ENCODE results near the gene U2AF2. TPM values are rescaled to one million over a fixed set of nuclear protein-coding genes. Genes with fewer than 3 reads are reported as not detected.

U2AF2 gene
- total RNA-seq, 4 donors from 2014 or later: 80.4 to 122 (median 104) TPM

DNA sequence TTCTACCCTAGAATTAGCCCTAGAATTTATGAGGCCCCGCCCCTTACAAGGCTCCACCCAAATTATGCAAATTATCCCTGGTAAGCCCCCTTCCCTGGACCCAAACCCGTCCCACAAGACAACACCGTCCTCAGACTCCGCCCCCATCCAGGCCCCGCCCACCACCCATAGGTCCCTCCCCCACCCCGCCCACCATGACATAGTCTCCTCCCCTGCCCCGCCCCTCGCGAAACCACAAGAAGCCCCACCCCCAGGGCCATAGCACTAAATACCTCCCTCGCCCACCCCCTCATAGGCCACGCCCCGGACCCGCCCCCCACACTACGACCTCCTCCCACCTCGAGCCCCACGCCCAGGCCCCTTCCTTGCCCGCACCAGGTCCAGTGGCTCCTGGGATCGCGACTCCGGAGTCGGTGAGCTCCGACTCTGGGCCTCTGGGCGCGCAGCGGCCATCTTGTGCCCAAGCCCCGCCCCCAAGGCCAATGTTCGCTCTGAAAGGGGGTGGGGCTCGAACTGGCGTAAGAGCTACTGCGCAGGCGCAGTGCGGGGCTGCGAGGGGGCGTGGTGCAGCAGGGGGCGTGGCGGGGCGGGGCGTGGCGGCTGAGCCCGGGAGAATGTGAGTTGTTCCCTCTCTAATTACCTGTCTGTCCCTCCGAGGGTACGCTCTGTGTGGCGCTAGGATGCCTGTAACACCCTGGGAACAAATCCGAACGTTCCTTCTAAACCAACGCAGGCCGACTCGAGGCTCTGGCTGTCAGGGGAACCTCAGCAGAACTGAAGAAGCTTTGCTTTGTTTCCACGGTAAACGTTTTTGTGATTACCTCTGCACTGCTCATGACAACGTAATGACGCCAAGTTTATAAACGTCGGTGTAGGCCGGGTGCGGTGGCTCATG, 30.5 kb upstream of the U2AF2 start, which contains the start of gene ZNF784:
TSS of gene ZNF784 (minus strand) at position 458 of the 895 bp plus-strand sequence. CDS start at position 453, 5 bp downstream.
- no peak for TF ChIP-seq POLR2A (IDR thresholded peaks at IDR 0.05; ENCODE audit: low read depth)
- TF ChIP-seq POLR2AphosphoS5 (IDR thresholded peaks at IDR 0.05): peak; percentile 80 to 82
- TF ChIP-seq EP300 (IDR thresholded peaks at IDR 0.05): no peak
- TF ChIP-seq, protein P1, sequence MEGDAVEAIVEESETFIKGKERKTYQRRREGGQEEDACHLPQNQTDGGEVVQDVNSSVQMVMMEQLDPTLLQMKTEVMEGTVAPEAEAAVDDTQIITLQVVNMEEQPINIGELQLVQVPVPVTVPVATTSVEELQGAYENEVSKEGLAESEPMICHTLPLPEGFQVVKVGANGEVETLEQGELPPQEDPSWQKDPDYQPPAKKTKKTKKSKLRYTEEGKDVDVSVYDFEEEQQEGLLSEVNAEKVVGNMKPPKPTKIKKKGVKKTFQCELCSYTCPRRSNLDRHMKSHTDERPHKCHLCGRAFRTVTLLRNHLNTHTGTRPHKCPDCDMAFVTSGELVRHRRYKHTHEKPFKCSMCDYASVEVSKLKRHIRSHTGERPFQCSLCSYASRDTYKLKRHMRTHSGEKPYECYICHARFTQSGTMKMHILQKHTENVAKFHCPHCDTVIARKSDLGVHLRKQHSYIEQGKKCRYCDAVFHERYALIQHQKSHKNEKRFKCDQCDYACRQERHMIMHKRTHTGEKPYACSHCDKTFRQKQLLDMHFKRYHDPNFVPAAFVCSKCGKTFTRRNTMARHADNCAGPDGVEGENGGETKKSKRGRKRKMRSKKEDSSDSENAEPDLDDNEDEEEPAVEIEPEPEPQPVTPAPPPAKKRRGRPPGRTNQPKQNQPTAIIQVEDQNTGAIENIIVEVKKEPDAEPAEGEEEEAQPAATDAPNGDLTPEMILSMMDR (IDR thresholded peaks at IDR 0.05): peak in 1 of 3 experiments; percentile 6
- WGBS: under 1% methylated on average over 18 of the region's 56 CpGs

DNA sequence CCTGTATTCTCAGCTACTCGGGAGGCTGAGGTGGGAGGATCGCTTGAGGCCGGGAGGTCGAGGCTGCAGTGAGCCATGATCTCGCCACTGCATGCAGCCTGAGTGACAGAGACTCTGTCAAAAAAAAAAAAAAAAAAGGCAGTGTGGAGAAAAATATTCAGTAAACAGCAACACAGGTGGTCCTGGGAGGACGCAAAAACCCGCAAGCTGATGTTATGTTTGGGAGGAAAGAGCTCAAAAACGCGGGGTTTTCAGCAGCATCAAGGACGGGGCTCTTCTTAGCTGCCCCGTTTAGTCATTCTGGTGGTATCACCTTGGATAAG, 29.9 kb upstream of the U2AF2 start:
- peak overlapping the region; percentile 90 to 96 (median 94) for H3K27ac ChIP-seq (replicated peaks in 1 of 4)
- H3K36me3 ChIP-seq: peaks cover 6 to 24% (median 15%) of the 10 kb centered on the region in 4 donors
- H3K4me3 ChIP-seq: peak overlapping the region; percentile 59 to 77 (median 68)
- no peak for TF ChIP-seq POLR2A (IDR thresholded peaks at IDR 0.05; ENCODE audit: low read depth)
- TF ChIP-seq POLR2AphosphoS5 (IDR thresholded peaks at IDR 0.05): no peak
- no peak for TF ChIP-seq EP300 (IDR thresholded peaks at IDR 0.05)
- TF ChIP-seq, protein P1 (IDR thresholded peaks at IDR 0.05): no peak
- DNase-seq (ENCODE audit: extremely low spot score): no peak
- H3K9me3 ChIP-seq: no peaks in the 10 kb centered on the region
- H3K27me3 ChIP-seq: no peaks in the 10 kb centered on the region
- intact Hi-C loops (cut with DNase I): no loop called here
- WGBS: 46% methylated on average over 11 of the region's 11 CpGs
- peaks cover 5 to 28% (median 19%) of the 10 kb centered on the region in 4 donors for H3K4me1 ChIP-seq

More for the DNA sequence above, 30.5 kb upstream of the U2AF2 start, which contains the start of gene ZNF784:
- intact Hi-C loops (cut with DNase I): no loop called here
- H3K9me3 ChIP-seq: no peaks in the 10 kb centered on the region
- no peaks in the 10 kb centered on the region for H3K27me3 ChIP-seq
- peaks cover 6 to 24% (median 15%) of the 10 kb centered on the region in 4 donors for H3K36me3 ChIP-seq
- peak within 1 kb of the TSS; percentile 90 to 96 (median 94) for H3K27ac ChIP-seq (replicated peaks in 1 of 4)
- DNase-seq (ENCODE audit: extremely low spot score): peak; percentile 98
- H3K4me3 ChIP-seq: peak within 1 kb of the TSS; percentile 59 to 77 (median 68)
- H3K4me1 ChIP-seq: peaks cover 5 to 34% (median 24%) of the 10 kb centered on the region in 4 donors

DNA sequence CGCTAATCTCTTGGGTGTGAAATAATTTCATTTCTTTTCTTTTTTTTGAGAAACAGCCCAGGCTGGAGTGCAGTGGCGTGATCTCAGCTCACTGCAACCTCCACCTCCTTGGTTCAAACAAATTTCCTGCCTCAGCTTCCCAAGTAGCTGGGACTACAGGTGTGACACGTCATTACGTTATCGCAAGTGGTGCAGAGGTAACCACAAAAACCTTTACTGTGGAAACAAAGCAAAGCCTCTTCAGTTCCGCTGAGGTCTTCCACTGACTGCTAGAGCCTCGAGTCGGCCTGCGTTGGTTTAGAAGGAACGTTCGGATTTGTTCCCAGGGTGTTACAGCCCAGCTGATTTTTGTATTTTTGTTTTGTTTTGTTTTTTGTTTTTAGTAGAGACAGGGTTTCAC, 28.5 kb upstream of the U2AF2 start:
- Histone ChIP-seq H3K36me3 (peaks cover 6 to 12% (median 11%) of the 10 kb centered on the region in 4 donors), H3K9me3 (no peaks in the 10 kb centered on the region), H3K4me1 (peaks cover 5 to 22% (median 15%) of the 10 kb centered on the region in 4 donors), H3K27ac (replicated peaks in 1 of 4) (no peak overlapping the region), H3K4me3 (no peak overlapping the region), H3K27me3 (no peaks in the 10 kb centered on the region)
- TF ChIP-seq, protein P1 (IDR thresholded peaks at IDR 0.05): no peak
- TF ChIP-seq POLR2A (IDR thresholded peaks at IDR 0.05; ENCODE audit: low read depth) (no peak), POLR2AphosphoS5 (IDR thresholded peaks at IDR 0.05) (no peak), EP300 (IDR thresholded peaks at IDR 0.05) (no peak)
- intact Hi-C loops (cut with DNase I): no loop called here
- WGBS: 81% methylated on average over 11 of the region's 11 CpGs
- no peak for DNase-seq (ENCODE audit: extremely low spot score)

DNA sequence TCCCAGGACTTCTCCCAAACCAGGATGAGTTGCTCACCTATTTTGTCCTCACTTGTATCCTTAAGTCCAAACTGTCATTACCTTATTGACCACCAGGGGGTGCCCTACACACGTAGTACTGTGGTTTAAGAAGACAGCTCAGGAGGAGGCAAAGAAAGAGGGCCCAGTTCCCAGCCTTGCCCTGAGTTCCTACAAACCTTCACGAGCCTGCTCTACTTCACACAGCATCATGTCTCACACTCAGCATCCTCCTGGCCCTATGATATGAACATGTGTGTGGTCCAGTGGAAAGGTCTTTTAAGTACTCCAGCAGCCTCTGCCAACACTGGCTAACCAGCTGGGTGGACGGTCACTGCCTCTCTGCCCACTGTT, 22.4 kb upstream of the U2AF2 start:
- intact Hi-C loops (cut with DNase I): loop anchor here (1.0 kb wide), 1 partner anchor 115 kb away; no protein-coding TSS in a partner anchor
- TF ChIP-seq POLR2AphosphoS5 (IDR thresholded peaks at IDR 0.05) (peak in 1 of 2 donors; percentile 36), EP300 (IDR thresholded peaks at IDR 0.05) (no peak)
- TF ChIP-seq, protein P1 (IDR thresholded peaks at IDR 0.05): peak; percentile 89 to 97 (median 90)
- Histone ChIP-seq H3K4me3 (no peak overlapping the region), H3K4me1 (peaks cover 25 to 44% (median 38%) of the 10 kb centered on the region in 4 donors), H3K36me3 (peaks cover 0 to 3% (median 0%) of the 10 kb centered on the region in 4 donors), H3K27me3 (no peaks in the 10 kb centered on the region), H3K9me3 (no peaks in the 10 kb centered on the region), H3K27ac (replicated peaks in 1 of 4) (peak overlapping the region; percentile 57 to 68 (median 62))
- WGBS: 17% methylated on average over 3 of the region's 3 CpGs
- DNase-seq (ENCODE audit: extremely low spot score): peak; percentile 99
